ENCODE results near the gene PIEZO1.

DNA sequence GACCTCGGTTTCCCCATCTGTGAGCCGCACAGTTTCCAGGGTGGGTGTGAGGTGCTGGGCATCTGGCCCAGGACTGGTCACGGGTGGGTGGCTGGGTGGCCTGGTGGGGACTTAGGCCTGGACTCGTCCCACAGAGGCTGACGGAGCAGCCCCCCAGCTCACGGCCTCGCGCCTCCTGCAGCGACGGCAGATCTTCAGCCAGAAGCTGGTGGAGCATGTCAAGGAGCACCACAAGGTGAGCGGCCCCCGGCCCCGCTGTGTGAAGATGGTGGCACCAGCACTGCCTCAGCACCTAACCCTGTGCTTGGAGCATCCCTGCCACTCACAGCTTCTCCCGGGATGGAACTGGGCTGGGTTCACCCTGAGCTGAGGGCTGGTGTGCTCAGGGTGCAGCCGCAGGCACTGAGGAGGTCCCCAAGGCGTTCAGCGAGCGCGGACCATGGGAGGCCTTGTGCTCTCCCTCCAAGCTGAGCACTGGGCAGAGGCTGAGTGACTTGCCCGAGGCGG, 20.9 kb upstream of the PIEZO1 start:
- TF ChIP-seq, protein P1, sequence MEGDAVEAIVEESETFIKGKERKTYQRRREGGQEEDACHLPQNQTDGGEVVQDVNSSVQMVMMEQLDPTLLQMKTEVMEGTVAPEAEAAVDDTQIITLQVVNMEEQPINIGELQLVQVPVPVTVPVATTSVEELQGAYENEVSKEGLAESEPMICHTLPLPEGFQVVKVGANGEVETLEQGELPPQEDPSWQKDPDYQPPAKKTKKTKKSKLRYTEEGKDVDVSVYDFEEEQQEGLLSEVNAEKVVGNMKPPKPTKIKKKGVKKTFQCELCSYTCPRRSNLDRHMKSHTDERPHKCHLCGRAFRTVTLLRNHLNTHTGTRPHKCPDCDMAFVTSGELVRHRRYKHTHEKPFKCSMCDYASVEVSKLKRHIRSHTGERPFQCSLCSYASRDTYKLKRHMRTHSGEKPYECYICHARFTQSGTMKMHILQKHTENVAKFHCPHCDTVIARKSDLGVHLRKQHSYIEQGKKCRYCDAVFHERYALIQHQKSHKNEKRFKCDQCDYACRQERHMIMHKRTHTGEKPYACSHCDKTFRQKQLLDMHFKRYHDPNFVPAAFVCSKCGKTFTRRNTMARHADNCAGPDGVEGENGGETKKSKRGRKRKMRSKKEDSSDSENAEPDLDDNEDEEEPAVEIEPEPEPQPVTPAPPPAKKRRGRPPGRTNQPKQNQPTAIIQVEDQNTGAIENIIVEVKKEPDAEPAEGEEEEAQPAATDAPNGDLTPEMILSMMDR (IDR thresholded peaks at IDR 0.05; ENCODE audit: extremely low read depth in 1 of 2, insufficient read depth in 1 of 2, low read depth in 1 of 2, low read length in 2 of 2), result no peak
- TF ChIP-seq POLR2A (IDR thresholded peaks at IDR 0.05; ENCODE audit: low read depth, low read length) (no peak), EZH2 (IDR thresholded peaks at IDR 0.05; ENCODE audit: borderline replicate concordance, low read depth, low read length, severe bottlenecking) (no peak), MYC (IDR thresholded peaks at IDR 0.05; ENCODE audit: low read depth, low read length) (no peak)
